HEK293 (cell line): ENCODE measurements around the gene GBGT1.

Experiments
- CTCF ChIA-PET: fragments of 350-600 bp; formaldehyde crosslinking; extraction: SDS; loops from one replicate; lab custom pipeline; 2021; ENCODE audit warnings: antibody characterized with exemption; lab: Yijun Ruan, JAX
- POLR2A ChIA-PET: fragments of 300-600 bp; formaldehyde crosslinking; extraction: SDS; loops from one replicate; lab custom pipeline; 2020; ENCODE audit warnings: antibody characterized with exemption, inconsistent platforms; lab: Yijun Ruan, JAX
- H3K27ac ChIP-seq: fragments of 200-500 bp; sonication (Bioruptor generic); 2 replicates; pipeline ENCODE4 v1.5.1; 2014; ENCODE audit warnings: low read depth, low read length, control low read depth, inconsistent platforms; ENCODE audit errors: extremely low read depth
- H3K36me3 ChIP-seq, 2 experiments: fragments of 200-500 bp in 1 of 2; sonication (Bioruptor generic) in 1 of 2; 1 replicate in 1 of 2; 2 replicates in 1 of 2; pipeline ENCODE4 v1.5.1; 2014 to 2017; ENCODE audit warnings: inconsistent platforms in 2 of 2, low read length in 2 of 2; ENCODE audit not compliant: control insufficient read depth in 2 of 2, insufficient read depth in 1 of 2
- H3K4me1 ChIP-seq: fragments of 200-500 bp; sonication (Bioruptor generic); 2 replicates; pipeline ENCODE4 v1.5.1; 2014; ENCODE audit warnings: mild to moderate bottlenecking, low read length, inconsistent platforms; ENCODE audit not compliant: control insufficient read depth, insufficient read depth
- H3K4me3 ChIP-seq: 2 replicates; pipeline ENCODE4 v1.5.1; 2011; ENCODE audit warnings: low read depth, mild to moderate bottlenecking, control low read depth, low read length, moderate library complexity
- H3K9me3 ChIP-seq: fragments of 200-500 bp; sonication (Bioruptor generic); 2 replicates; pipeline ENCODE4 v1.5.1; 2014; ENCODE audit warnings: low read depth, low read length, inconsistent platforms; ENCODE audit not compliant: control insufficient read depth, insufficient read depth
- EGR2 ChIP-seq: fragments of 450-650 bp; formaldehyde crosslinking; IDR thresholded peaks from 2 replicates; pipeline ENCODE4 v1.5.1; 2016; ENCODE audit warnings: low read depth, missing biosample characterization, missing genetic modification characterization
- KLF16 ChIP-seq: fragments of 450-650 bp; formaldehyde crosslinking; IDR thresholded peaks from 2 replicates; pipeline ENCODE4 v1.5.1; 2017; ENCODE audit warnings: missing biosample characterization, missing genetic modification characterization
- SCRT1 ChIP-seq: fragments of 450-650 bp; formaldehyde crosslinking; IDR thresholded peaks from 2 replicates; pipeline ENCODE4 v1.5.1; 2016; ENCODE audit warnings: missing biosample characterization, missing genetic modification characterization, borderline replicate concordance
- SETDB1 ChIP-seq: IDR thresholded peaks from one replicate; pipeline ENCODE4 v1.6.1; 2017; ENCODE audit warnings: mild to moderate bottlenecking, low read length, moderate library complexity, mixed read lengths; ENCODE audit not compliant: insufficient read length
- ZEB2 ChIP-seq: fragments of 450-650 bp; formaldehyde crosslinking; IDR thresholded peaks from 2 replicates; pipeline ENCODE4 v1.5.1; 2016; ENCODE audit warnings: missing biosample characterization, missing genetic modification characterization
- ZNF114 ChIP-seq: fragments of 450-650 bp; formaldehyde crosslinking; IDR thresholded peaks from 2 replicates; pipeline ENCODE4 v1.5.0; 2017; ENCODE audit warnings: missing biosample characterization, missing genetic modification characterization
- ZNF175 ChIP-seq: fragments of 450-650 bp; formaldehyde crosslinking; IDR thresholded peaks from 2 replicates; pipeline ENCODE4 v1.5.1; 2016; ENCODE audit warnings: missing biosample characterization, missing genetic modification characterization
- ZNF214 ChIP-seq: fragments of 450-650 bp; formaldehyde crosslinking; IDR thresholded peaks from 2 replicates; pipeline ENCODE4 v1.5.1; 2017; ENCODE audit warnings: missing biosample characterization, mild to moderate bottlenecking, missing genetic modification characterization, borderline replicate concordance
- ZNF239 ChIP-seq: fragments of 450-650 bp; formaldehyde crosslinking; IDR thresholded peaks from 2 replicates; pipeline ENCODE4 v1.5.1; 2016; ENCODE audit warnings: missing biosample characterization, missing genetic modification characterization
- ZNF530 ChIP-seq: fragments of 450-650 bp; formaldehyde crosslinking; IDR thresholded peaks from 2 replicates; pipeline ENCODE4 v1.5.1; 2016; ENCODE audit warnings: low read depth, missing biosample characterization, missing genetic modification characterization
- ZNF548 ChIP-seq: fragments of 450-650 bp; formaldehyde crosslinking; IDR thresholded peaks from 2 replicates; pipeline ENCODE4 v1.5.1; 2016; ENCODE audit warnings: missing biosample characterization, missing genetic modification characterization
- ZNF785 ChIP-seq: fragments of 450-650 bp; formaldehyde crosslinking; IDR thresholded peaks from 2 replicates; pipeline ENCODE4 v1.5.1; 2016; ENCODE audit warnings: missing biosample characterization, missing genetic modification characterization
- ZSCAN30 ChIP-seq: fragments of 450-650 bp; IDR thresholded peaks from 2 replicates; pipeline ENCODE4 v1.5.1; 2018; ENCODE audit warnings: missing biosample characterization, mild to moderate bottlenecking, missing genetic modification characterization, moderate library complexity
- TF ChIP-seq, protein P1 (sequence below): fragments of 450-650 bp; formaldehyde crosslinking; IDR thresholded peaks from 2 replicates; pipeline ENCODE4 v1.5.1; 2016; ENCODE audit warnings: missing biosample characterization, missing genetic modification characterization
- TF ChIP-seq, protein P2 (sequence below): fragments of 450-650 bp; formaldehyde crosslinking; IDR thresholded peaks from 2 replicates; pipeline ENCODE4 v1.5.1; 2017; ENCODE audit warnings: missing biosample characterization, missing genetic modification characterization
- TF ChIP-seq, protein P3 (sequence below): fragments of 450-650 bp; formaldehyde crosslinking; conservative IDR thresholded peaks from 2 replicates; pipeline ENCODE4 v1.5.1; 2016; ENCODE audit warnings: low read depth, missing biosample characterization, missing genetic modification characterization
- TF ChIP-seq, protein P4 (sequence below): fragments of 450-650 bp; formaldehyde crosslinking; IDR thresholded peaks from 2 replicates; pipeline ENCODE4 v1.5.1; 2016; ENCODE audit warnings: missing biosample characterization, missing genetic modification characterization
- TF ChIP-seq, protein P5 (sequence below): fragments of 450-650 bp; formaldehyde crosslinking; IDR thresholded peaks from 2 replicates; pipeline ENCODE4 v1.5.0; 2017; ENCODE audit warnings: missing biosample characterization, missing genetic modification characterization, borderline replicate concordance

Gene GBGT1

DNA sequence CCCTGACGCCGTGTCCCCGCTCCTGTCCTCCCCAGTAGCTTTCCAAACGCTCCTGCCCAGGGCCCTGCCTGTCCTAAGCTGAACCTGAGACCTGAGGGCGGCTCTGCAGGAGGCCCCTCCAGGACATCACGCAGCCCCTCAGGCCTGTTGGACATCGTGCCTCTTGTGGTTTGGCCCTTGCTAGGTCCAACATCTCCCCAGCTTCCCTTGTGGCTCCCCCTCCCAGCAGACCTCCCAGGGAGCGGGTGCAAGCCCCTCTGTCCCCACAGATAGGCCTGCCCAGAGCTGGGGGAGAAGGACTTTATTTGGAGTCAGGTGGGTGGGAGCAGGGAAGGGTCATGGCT lies 41.3 kb upstream of the GBGT1 start:
- Histone ChIP-seq H3K4me1 (no peaks in the 10 kb centered on the region), H3K27ac (no peak overlapping the region), H3K9me3 (no peaks in the 10 kb centered on the region), H3K4me3 (no peak overlapping the region)
- CTCF ChIA-PET = interaction anchor here (1.0 kb wide), 1 partner anchor 19 kb away, joined by 6 read pairs; no protein-coding TSS in a partner anchor
- TF ChIP-seq EGR2 (tag by site-specific recombination) (no peak), ZNF239 (no peak), ZNF175 (tag by site-specific recombination) (no peak), ZEB2 (tag by site-specific recombination) (no peak), ZNF114 (tag by site-specific recombination) (no peak), ZNF530 (tag by site-specific recombination) (no peak)
- TF ChIP-seq, protein P1, sequence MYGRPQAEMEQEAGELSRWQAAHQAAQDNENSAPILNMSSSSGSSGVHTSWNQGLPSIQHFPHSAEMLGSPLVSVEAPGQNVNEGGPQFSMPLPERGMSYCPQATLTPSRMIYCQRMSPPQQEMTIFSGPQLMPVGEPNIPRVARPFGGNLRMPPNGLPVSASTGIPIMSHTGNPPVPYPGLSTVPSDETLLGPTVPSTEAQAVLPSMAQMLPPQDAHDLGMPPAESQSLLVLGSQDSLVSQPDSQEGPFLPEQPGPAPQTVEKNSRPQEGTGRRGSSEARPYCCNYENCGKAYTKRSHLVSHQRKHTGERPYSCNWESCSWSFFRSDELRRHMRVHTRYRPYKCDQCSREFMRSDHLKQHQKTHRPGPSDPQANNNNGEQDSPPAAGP (tag by site-specific recombination) = no peak
- TF ChIP-seq, all 188 proteins: peak for 0
- H3K36me3 ChIP-seq = no peaks in the 10 kb centered on the region
- POLR2A ChIA-PET = no interaction called here

DNA sequence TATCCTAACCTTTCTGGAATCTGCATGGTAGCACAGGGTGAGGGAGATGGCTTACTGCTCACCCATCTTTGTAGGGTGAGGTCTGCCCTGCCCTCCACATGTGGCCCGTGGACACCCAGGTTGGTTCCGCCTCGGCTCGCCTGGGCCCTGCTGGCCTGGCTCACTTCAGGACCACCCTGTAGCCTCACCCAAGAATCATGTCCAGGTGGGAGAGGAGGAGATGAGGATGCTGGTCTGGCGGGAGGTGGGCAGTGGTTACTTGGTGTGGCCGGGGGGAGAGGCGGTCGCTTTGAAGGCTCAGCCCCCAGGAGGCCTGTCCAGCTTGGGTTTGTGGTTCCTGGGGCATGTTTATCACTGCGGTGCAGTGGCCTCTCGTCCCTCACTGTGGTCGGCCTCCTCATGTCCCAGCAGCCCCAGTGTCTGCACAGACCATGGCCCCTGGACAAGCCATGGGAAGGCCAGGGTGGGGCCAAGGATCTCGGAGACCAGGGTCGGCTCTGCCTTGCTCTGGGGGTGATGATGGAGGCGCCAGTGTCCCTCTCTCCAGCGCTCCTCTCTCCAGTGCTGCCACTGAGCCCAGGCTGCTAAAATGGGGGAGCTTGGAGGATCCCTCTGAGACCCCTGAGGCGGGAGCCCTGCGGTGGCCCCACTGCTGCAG lies 40.8 kb upstream of the GBGT1 start:
- no peak overlapping the region for H3K4me3 ChIP-seq
- H3K4me1 ChIP-seq = no peaks in the 10 kb centered on the region
- no peak overlapping the region for H3K27ac ChIP-seq
- ChIA-PET CTCF (interaction anchor here (1.0 kb wide), 1 partner anchor 18 kb away, joined by 6 read pairs; no protein-coding TSS in a partner anchor), POLR2A (no interaction called here)
- no peaks in the 10 kb centered on the region for H3K36me3 ChIP-seq
- H3K9me3 ChIP-seq = no peaks in the 10 kb centered on the region
- TF ChIP-seq, protein P2, sequence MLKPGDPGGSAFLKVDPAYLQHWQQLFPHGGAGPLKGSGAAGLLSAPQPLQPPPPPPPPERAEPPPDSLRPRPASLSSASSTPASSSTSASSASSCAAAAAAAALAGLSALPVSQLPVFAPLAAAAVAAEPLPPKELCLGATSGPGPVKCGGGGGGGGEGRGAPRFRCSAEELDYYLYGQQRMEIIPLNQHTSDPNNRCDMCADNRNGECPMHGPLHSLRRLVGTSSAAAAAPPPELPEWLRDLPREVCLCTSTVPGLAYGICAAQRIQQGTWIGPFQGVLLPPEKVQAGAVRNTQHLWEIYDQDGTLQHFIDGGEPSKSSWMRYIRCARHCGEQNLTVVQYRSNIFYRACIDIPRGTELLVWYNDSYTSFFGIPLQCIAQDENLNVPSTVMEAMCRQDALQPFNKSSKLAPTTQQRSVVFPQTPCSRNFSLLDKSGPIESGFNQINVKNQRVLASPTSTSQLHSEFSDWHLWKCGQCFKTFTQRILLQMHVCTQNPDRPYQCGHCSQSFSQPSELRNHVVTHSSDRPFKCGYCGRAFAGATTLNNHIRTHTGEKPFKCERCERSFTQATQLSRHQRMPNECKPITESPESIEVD (tag by site-specific recombination) = no peak
- TF ChIP-seq SCRT1 (tag by site-specific recombination) (no peak), SETDB1 (no peak), ZSCAN30 (tag by site-specific recombination) (no peak), ZNF214 (tag by site-specific recombination) (no peak), KLF16 (tag by site-specific recombination) (no peak), ZNF785 (tag by site-specific recombination) (no peak), ZNF239 (no peak), ZNF548 (tag by site-specific recombination) (no peak)
- TF ChIP-seq, protein P3, sequence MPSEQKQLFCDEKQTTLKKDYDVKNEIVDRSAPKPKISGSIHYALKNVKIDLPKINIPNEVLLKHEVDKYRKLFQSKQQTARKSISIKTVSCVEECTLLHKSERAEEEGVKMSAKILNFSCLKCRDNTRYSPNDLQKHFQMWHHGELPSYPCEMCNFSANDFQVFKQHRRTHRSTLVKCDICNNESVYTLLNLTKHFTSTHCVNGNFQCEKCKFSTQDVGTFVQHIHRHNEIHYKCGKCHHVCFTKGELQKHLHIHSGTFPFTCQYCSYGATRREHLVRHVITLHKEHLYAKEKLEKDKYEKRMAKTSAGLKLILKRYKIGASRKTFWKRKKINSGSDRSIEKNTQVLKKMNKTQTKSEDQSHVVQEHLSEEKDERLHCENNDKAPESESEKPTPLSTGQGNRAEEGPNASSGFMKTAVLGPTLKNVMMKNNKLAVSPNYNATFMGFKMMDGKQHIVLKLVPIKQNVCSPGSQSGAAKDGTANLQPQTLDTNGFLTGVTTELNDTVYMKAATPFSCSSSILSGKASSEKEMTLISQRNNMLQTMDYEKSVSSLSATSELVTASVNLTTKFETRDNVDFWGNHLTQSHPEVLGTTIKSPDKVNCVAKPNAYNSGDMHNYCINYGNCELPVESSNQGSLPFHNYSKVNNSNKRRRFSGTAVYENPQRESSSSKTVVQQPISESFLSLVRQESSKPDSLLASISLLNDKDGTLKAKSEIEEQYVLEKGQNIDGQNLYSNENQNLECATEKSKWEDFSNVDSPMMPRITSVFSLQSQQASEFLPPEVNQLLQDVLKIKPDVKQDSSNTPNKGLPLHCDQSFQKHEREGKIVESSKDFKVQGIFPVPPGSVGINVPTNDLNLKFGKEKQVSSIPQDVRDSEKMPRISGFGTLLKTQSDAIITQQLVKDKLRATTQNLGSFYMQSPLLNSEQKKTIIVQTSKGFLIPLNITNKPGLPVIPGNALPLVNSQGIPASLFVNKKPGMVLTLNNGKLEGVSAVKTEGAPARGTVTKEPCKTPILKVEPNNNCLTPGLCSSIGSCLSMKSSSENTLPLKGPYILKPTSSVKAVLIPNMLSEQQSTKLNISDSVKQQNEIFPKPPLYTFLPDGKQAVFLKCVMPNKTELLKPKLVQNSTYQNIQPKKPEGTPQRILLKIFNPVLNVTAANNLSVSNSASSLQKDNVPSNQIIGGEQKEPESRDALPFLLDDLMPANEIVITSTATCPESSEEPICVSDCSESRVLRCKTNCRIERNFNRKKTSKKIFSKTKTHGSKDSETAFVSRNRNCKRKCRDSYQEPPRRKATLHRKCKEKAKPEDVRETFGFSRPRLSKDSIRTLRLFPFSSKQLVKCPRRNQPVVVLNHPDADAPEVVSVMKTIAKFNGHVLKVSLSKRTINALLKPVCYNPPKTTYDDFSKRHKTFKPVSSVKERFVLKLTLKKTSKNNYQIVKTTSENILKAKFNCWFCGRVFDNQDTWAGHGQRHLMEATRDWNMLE (tag by site-specific recombination) = no peak
- TF ChIP-seq, protein P4, sequence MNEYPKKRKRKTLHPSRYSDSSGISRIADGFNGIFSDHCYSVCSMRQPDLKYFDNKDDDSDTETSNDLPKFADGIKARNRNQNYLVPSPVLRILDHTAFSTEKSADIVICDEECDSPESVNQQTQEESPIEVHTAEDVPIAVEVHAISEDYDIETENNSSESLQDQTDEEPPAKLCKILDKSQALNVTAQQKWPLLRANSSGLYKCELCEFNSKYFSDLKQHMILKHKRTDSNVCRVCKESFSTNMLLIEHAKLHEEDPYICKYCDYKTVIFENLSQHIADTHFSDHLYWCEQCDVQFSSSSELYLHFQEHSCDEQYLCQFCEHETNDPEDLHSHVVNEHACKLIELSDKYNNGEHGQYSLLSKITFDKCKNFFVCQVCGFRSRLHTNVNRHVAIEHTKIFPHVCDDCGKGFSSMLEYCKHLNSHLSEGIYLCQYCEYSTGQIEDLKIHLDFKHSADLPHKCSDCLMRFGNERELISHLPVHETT = no peak
- TF ChIP-seq, protein P5, sequence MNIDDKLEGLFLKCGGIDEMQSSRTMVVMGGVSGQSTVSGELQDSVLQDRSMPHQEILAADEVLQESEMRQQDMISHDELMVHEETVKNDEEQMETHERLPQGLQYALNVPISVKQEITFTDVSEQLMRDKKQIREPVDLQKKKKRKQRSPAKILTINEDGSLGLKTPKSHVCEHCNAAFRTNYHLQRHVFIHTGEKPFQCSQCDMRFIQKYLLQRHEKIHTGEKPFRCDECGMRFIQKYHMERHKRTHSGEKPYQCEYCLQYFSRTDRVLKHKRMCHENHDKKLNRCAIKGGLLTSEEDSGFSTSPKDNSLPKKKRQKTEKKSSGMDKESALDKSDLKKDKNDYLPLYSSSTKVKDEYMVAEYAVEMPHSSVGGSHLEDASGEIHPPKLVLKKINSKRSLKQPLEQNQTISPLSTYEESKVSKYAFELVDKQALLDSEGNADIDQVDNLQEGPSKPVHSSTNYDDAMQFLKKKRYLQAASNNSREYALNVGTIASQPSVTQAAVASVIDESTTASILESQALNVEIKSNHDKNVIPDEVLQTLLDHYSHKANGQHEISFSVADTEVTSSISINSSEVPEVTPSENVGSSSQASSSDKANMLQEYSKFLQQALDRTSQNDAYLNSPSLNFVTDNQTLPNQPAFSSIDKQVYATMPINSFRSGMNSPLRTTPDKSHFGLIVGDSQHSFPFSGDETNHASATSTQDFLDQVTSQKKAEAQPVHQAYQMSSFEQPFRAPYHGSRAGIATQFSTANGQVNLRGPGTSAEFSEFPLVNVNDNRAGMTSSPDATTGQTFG = no peak
